ENCODE measurements around the gene ARRDC3.

ARRDC3 gene

DNA sequence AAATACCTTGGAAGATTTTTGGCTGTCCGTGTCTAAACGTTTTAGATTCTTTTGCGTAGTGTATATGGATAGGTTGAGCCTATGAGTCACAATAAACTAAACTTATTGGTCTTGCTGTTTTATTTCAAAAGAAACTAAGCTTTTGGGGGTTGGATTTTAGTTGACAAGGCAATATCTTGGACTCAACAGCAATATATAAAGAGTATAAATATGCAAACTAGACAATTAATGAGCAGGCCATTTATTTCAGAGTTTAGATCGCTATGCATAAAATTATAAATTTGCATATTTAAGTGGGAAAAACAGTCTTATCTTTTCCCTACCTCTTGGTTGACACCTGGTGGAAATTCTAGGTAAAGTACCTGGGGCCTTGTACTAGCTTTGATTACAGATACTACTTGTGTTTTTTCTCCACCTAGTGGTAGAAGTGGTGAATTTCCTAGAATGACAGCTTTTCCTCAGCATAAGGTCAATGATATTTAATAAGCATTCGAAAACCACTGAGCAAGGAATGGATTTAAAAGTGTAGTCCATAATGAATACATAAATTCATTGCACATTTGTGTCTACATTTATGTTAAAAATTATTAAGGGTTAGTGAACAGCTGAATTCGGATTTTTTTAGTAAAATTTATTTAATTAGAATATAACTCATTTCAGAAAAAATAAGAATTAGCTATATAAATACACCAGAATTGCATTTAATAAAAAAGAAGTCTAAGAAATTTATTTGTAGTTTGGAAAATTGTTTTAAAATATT is 1.7 kb upstream of the ARRDC3 start:
- DNase-seq = peak; percentile 96

DNA sequence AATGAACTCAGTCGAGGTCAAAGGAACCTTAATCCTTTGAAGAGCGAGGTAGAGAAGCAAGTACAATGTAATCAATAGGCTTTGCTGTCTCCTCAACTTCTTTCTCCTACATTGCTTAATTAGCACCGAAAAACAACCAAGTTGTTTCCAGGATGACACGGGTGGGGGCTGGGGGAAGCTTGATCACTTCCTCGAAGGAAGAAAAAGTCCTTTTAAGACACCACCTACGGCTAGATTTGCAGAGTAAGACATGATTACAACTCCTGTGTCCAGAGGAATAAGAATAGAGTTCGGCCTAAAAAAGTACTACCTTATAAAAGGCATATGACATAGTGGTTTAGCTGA is 811 bp upstream of the ARRDC3 start:
- peak; percentile 44 for DNase-seq

DNA sequence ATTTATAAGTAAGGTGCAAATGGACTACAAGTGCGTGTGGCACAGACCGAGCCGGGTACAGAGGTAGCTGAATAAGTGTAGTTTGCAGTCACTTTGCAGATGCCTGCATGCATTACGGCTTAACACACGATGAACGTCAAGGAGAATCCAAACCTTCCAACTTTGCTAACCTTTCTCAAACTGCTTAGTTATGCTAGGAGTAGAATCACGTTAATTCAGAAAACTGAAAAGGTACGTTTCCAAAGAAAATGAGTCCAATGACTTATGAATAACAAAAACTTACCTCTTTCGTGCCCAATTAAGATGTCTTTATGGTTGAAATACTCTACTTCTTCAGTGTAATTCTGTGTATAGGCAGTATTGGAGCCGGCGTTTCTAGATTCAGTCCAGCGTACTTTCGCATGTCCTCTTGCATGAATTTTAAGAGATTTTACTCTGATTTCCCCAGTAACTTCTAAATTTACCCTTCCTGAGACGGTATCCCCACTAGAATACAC is 539 bp downstream of the ARRDC3 start:
- peak; percentile 71 for DNase-seq

DNA sequence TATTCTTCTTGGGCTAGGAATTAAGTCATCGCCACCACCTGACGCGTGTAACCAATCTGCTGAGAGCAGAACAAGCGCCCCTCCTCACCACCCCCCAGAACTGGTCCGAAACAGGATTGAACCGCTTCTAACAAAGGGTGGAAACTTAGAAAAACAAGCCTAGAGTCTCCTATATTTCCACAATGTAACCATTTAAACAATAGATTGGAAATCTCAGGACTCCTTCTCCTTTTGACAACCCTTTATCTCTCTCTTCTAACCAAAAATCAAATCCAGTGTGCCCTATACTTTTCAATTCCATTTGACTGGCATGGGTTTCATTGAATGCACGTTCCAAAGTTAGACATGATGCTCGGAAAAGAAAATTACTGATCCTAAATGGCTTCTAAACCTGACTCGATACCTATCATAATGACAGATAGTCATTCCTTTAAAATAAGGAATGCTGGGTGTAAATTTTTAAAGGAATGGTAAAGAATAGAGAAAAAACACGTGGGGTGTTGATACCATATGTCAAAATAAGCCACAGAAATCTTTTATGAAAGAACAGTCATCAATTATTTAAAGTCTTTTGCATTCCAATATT is 1.2 kb downstream of the ARRDC3 start:
- DNase-seq = peak; percentile 94

DNA sequence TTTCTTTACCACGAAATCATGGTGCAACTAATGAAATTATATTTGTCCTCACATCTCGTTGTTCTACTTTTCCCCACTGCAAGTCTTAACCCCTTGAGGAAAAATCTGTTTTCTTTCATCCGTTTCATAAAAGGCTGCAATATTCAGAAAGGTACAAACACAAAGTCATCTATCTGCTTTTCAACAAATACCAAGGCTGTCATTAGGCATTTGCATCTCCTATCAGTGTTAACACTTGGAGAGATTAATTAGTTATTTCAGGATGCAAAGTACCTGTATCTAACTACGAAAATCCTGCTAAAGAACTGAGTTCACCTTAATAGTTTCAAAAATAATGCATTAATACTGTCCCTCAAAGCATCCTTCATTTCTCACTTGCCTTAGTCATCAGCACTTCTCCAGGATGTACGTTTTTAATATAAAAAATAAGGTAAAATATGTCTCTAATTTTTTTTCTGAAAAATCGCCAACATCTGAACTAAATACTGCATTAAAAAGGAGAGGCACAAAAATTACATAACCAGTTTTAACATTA is 1.8 kb downstream of the ARRDC3 start:
- DNase-seq = peak; percentile 81

DNA sequence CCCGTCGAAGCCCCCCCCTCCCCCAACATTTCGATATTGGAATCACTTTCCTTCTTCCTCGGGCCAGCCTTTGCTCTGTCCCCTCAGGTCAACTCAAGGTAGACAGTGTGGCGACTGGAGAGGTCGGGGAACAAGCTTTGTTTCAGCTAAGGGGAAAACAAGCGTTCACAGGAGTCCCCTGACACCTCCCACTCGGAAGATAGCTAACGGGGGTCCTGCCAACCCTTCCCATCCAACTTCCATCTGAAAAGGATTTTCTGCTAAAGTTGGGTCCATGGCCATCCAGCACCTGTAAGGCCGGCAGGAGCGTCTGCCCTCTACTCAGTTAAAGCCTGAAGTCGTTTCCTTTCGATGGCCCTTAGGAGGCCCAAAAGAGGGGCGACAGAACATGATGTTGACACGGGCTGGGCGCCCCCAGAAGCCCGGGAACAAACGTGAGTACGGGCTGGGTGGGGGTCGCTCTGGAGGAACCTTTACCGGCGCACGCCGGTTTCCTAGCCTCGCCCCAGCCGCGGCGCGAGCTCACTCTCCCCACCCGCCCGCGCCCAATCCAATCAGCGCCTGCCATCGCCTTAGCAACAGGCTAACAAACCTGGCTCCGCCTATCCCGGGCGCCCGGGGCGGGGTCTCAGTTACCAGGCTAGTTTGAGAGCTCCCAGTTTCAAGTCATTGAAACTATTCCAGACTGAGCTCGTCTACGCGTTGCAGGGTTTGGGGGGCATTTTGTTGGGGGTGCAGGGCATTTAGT is 2.5 kb downstream of the ARRDC3 start:
- DNase-seq = peak; percentile 86

DNA sequence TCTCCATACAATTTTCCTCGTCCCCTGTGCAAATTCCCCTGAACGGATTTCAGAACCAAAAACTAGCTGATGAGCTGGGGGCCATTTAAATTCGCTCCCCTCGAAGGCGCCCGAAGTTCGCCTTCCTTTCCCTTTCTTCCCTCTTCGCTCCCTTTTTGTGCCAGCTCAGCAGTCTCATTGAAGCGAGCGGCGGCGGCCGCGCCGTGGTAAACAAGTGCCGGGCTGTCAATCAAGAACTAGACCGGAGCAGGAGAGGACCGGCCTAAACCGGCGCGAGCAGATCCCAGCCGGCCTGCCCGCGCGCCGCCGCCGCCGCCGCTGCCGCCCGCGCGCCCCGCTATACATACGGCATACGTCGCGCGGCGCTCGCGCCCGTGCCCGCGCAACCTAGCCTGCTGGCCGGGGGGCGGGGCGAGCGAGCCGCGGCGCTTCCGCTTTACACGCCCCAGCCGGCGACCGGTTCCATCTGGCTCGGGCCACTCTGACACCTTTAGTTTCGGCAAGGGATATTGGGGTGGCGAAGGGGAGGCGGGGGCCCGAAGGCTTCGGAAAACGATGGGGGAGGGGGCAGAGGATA is 3.1 kb downstream of the ARRDC3 start:
- peak; percentile 94 for DNase-seq

DNA sequence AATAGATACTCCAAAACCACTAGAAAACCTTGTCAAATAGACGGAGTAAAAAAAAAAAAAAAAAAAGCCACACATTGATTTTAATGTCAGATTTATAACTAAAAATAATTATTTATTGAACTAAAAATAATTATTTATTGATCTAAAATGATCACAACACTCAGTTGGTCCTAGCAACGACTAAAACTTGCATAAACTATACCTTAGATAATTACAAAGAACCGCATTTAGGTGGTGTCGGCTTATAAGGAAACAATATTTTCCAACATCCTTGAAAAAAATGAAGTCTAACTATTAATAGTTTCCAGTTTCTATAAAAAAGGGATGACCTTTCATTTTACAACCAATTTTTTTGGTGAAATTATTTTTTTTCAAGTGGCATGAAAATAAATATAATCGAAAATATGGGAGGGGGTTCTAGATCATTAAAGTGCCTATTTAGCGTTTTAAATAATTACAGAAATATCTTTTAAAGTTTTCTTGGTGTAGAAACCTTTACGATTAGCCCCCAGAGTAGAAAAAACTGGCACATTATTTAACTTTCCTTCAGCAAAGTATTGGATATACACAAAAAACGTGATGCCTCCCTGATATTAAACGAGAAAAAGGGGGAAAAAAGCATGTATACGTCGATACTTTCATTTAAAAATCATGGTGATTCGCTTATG is 3.7 kb downstream of the ARRDC3 start:
- no peak for DNase-seq

DNA sequence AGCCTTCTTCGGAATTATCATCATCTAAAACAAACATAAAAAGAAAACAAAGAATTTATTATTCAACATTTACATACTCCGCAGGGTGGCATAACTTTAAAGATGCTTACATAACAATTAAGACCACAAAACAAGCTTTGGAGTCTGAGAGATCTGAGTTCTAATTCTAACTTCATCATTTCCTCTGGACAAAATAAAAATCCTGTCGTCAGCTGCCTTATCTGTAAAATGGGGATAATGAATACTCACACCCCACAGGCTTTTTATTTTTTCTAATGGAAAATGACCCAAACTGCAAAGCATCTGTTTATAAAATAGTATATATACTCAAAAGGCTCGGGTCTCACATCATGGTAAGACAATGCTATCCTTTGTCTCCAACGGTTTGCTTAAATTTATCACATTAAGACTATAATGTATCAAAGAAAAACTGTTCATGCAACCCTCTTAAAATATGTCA is 4.3 kb downstream of the ARRDC3 start:
- peak; percentile 36 for DNase-seq

DNA sequence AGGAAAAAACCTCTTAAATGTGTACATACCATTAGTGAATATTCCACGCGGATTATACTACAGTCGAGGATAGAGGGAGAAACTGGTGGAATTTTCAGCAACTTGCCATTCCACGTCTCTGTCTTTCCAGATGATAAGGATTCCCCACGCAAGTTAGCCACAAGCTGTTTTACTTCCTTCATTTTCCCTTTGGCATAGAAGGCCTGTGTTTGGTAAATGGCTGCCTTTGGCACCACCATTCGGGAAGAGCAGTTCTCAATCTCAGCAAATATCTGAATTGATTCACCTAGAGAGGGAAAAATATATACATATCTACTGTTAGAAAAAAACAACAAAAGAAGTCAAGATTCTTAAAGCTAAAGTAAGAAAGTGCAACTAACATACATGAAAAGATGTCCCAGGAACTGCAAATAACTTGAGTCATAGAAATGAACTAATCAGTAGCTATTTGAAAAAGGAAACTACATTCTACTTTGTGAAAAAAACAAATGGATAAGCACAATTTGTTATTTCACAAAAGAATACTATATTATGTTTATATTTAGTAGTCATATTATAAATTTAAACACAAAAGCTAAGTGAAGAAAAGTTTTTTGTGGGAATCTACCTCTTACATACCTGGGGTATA is 8.1 kb downstream of the ARRDC3 start:
- DNase-seq = no peak

DNA sequence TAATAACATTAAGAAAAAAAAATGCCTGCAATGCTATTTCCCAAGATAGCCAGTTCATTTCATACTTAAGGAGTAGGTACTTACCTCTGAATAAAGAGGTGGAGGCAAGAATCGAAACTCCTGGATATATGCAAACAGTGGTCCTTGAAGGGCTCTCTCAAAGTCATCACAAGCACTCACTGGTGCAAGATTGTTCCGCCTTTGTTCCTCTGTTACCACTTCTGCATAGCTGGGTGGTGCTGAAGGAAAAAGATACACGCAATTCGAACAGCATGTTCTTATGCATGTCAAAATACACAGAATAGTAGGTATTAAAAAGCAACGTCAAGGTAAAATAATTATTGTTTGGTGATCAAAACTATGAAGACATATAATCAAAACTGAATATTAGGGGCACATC is 9.5 kb downstream of the ARRDC3 start:
- DNase-seq = no peak

DNA sequence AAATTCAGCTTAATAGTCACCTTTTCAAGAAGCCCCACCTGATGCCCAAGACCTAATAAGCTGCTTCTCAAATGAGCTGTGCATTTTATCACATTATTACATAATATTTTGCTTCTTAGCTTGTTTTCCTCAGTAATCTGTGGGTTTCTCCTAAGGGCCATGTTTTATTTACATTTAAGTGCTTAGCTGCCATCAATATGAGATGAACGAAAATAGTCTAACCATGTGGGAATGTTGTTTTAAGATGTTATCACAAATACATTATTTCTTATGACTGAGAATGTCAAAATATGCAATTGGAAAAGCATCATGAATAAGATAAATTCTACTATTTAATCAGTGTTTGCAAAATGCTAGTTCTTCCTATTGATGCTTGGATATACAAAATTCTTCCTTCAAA is 10.1 kb downstream of the ARRDC3 start:
- no peak for DNase-seq

DNA sequence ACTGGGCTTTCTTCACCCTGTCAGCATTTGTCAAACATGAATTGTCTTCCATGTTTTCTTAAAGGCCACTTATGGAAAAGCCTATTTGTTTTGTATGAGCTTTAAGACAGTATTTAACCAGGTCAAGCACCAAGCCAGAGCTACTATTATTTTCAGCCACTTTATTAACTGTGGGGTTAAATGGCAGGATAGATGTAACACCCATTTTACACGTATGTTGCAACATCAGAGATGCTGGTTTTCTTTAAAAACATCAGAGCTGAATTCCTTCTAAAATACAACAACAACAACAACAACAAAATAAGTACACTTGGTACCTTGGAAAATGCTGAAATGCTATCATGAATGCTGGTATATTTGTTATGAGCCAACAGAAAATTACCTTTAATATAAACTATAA is 13.6 kb downstream of the ARRDC3 start:
- DNase-seq = no peak

DNA sequence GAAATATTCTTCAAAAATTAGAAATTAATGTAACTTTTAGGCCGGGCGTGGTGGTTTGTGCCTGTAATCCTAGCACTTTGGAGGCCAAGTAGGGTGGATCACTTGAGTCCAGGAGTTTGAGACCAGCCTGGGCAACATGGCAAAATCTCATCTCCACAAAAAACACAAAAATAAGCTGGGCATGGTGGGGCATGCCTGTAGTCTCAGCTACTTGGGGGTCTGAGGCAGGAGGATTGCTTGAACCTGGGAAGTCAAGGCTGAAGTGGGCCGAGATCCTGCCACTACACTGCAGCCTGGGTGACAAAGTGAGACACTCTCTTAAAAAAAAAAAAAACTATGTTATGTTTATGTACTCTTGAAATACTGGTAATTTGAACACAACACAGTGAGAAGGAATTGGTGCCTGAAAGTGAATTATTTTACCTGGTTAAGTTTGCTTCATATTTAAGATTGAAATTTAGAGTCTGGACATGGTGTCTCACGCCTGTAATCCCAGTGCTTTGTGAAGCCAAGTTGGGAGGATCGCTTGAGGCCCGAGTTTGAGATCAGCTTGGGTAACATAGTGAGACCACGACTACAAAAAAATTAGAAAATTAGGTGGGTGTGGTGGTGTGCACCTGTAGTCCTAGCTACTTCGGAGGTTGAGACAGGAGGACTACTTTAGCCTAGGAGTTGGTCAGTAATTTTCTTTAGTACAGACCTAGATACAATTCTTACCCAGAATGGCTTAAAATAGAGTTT is 15.0 kb downstream of the ARRDC3 start:
- DNase-seq = no peak

DNA sequence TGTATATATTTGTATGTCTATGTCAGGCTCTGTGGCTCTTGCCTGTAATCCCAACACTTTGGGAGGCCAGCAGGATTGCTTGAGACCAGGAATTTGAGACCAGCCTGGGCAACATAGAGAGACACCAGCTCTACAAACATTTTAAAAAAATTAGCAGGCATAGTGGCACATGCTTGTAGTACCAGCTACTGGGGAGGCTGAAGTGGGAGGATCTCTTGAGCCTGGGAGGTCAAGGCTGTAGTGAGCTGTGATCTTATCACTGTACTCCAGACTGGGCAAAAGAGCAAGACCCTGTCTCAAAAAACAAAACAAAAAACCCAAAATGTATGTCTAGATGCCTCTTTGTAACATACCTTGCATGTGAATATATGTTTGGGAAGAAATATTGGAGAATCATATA is 15.8 kb downstream of the ARRDC3 start:
- DNase-seq = no peak

DNA sequence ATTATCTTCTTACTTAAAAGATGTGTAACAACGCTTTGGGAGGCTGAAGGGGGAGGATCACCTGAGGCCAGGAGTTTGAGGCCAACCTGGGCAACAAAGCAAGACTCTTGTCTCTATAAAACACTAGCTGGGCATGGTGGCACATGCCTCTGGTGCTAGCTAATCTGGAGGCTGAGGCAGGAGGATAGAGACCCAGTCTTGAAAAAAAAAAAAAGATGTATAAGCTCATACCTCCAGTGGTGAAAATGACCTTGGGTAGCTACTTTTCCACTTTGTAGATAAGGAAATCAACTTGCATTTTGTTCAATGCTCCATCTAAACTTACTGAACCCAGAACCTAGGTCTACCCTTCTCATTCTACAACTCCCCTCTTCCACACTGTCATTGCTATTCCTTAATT is 16.6 kb downstream of the ARRDC3 start:
- DNase-seq = no peak

DNA sequence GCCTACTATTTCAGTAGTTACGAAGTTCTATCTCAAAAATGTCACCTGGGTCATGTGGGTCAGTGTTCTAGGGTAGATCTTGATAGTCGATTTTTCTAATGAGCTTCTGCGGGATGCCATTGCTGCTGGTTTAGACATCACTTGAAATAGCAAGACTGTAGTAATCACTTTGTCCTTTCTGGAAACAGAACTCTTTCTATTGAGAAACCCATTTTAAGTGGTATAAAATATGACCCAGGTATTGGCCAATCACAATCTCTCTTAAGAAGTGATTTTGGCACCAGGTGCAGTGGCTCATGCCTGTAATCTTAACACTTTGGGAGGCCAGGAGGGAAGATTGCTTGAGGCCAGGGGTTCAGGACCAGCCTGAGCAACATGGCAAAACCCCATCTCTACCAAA is 17.6 kb downstream of the ARRDC3 start:
- DNase-seq = no peak

DNA sequence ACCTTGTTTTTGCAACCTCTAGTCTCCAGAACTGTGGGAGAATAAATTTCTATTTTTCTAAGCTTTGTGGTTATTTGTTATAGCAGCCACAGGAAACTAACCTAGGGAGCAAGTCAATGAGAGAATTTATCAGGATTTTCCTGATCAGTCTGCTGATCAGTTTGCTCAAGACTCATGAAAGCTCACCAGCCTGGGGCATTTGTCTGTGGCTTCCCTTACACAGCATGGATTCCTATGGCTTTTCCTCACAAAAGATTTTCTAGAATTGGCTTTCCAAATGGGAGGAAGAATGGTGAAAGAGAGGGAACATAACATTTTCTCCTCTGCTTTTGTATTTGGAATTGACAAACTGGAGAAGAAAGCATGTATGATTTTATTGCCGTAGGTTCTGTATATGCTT is 20.2 kb downstream of the ARRDC3 start:
- no peak for DNase-seq

DNA sequence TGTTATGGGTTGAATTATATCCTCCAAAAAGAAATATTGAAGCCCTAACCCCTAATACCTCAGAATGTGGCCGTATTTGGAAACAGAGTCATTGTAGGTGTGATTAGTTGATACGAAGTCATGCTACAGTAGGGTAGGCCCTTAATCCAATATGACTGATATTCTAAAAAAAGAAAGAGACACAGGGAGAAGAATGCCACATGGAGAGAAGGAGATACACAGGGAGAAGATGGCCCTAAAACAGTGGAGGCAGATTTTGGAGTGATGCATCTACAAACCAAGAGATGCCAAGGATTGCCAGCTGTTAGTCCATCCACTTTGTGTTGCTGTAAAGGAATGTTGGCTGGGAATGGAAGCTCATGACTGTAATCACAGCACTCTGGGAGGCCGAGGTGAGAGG is 21.3 kb downstream of the ARRDC3 start:
- DNase-seq = no peak

DNA sequence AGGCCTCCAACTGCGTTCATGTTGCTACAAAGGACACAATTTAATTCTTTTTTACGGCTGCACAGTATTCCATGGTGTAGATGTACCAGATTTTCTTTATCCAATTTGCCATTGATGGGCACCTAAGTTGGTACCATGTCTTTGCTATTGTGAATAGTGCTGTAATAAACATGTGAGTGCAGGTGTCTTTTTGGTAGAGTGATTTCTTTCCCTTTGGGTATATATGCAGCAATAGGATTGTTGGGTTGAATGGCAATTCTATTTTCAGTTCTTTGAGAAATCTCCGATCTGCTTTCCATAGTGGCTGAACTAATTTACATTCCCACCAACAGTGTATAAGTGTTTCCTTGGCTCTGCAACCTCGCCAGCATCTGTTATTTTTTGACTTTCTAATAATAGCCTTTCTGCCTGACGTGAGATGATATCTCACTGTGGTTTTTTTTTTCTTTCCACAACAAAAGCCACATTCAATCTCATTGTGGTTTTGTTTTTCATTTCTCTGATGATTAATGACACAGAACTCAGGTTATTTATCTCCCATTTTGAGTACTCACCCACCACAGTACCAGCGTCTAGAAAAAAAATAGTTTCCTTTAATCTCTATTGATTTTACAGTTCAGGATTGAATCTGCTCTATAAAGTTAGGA is 21.9 kb downstream of the ARRDC3 start:
- no peak for DNase-seq

All from NCI-H2029 treated with DMSO at 0.1 percent for 48 hours (cell line).